ENCODE data around the gene KAZN. TPM values are rescaled to one million over a fixed set of nuclear protein-coding genes. Genes with fewer than 3 reads are reported as not detected.

Gene KAZN
- total and polyA plus RNA-seq, 10 donors, result 20.0 to 245 (median 144) TPM

DNA sequence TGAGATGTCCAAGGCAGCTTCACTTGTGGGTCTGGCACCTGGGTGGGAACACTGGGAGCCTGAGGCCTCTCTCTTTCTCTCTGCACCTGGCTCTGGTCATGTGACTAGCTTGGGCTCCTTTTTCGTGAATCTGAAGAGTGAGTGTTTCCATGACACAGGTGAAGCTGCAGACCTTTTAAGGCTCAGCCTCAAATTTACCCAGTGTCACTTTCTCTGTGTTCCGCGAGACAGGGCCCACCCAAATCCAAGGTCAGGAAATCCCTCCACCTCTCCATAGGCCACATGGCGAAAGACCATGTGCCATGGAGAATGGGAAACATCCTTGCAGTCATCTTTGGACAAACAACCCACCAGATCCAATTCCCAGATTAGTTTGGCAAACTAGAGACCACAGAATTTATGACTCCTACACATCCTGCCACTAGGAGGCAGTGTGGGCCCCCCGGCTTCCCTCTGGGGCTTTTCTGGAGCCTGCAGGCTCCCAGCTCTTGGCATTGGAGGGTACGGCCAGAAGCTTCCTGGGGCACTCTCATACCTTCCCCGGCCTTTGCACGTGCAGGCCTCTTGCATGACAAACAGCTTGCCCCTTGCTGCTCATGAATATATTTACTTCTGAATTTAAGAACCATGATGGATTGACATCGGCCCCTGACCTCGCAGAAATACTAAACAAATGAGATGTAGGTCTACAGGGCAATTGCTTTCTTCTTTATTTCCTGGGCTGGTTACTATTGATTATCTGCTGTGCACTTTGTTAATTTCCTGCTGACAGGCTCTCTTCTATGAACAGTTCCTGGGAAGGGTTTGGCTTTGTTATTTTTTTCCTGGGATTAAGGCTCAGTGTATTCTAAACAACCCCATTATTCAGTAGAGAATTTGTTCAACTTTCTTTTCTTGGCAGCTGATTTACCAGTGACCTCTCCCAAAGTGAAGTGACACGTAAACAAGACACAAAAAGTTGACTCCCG lies 180.7 kb downstream of the KAZN start:
- 58 to 74% (median 64%) methylated on average over 12 of the region's 12 CpGs for WGBS, 5 donors
- no peaks in the 10 kb centered on the region for H3K9me3 ChIP-seq
- H3K36me3 ChIP-seq, result no peaks in the 10 kb centered on the region
- peaks cover 2 to 43% (median 17%) of the 10 kb centered on the region in 6 donors for H3K4me1 ChIP-seq
- peak in 9 of 11 experiments; percentile 27 to 67 (median 50) for TF ChIP-seq CTCF (IDR thresholded peaks at IDR 0.05 in 8 of 11, conservative IDR thresholded peaks at IDR 0.05 in 3 of 11)
- no peak for TF ChIP-seq POLR2A (IDR thresholded peaks at IDR 0.05)
- no peak overlapping the region for H3K27ac ChIP-seq
- H3K27me3 ChIP-seq (replicated peaks in 1 of 7), result no peaks in the 10 kb centered on the region
- intact Hi-C loops (cut with DNase I; ENCODE audit: low total_unique reads), result no loop called here
- DNase-seq, result no peak
- no peak overlapping the region for H3K4me3 ChIP-seq

- Histone ChIP-seq H3K27ac (no peak overlapping the region), H3K9me3 (no peaks in the 10 kb centered on the region), H3K36me3 (no peaks in the 10 kb centered on the region), H3K27me3 (replicated peaks in 1 of 7) (no peaks in the 10 kb centered on the region), H3K4me1 (peaks cover 2 to 43% (median 17%) of the 10 kb centered on the region in 6 donors), H3K4me3 (no peak overlapping the region)
- 57 to 73% (median 58%) methylated on average over 2 of the region's 2 CpGs for WGBS, 5 donors
- intact Hi-C loops (cut with DNase I; ENCODE audit: low total_unique reads), result no loop called here
- TF ChIP-seq POLR2A (IDR thresholded peaks at IDR 0.05) (no peak), CTCF (IDR thresholded peaks at IDR 0.05 in 8 of 11, conservative IDR thresholded peaks at IDR 0.05 in 3 of 11) (no peak), POLR2AphosphoS5 (IDR thresholded peaks at IDR 0.05) (no peak)
- DNase-seq, result no peak
These were observed 181.8 kb downstream of the KAZN start for GRCh38 chr1:14780271-14780670.

DNA sequence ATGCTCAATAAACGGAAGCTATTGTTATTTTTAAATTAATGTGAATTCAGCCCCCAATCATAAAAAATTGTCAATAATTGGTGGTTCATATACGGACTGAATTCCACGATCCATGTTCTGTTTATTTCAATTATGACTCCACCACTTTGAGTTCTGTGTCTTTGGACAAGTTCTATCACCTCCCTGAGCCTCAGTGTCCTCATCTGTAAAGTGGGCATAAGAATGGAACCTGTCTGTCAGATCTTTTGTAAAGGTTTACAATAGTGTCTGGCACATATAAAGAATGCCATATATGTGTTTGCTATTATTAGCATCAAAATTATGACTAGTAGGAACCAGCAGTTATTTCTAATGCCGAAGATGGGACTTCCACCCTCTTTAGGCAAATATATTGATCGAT lies 183.3 kb downstream of the KAZN start:
- H3K27ac ChIP-seq, result no peak overlapping the region
- 85 to 96% (median 93%) methylated on average over 5 of the region's 5 CpGs for WGBS, 5 donors
- no peak for DNase-seq
- H3K36me3 ChIP-seq, result no peaks in the 10 kb centered on the region
- no peak overlapping the region for H3K4me3 ChIP-seq
- H3K4me1 ChIP-seq, result peaks cover 2 to 52% (median 20%) of the 10 kb centered on the region in 6 donors
- TF ChIP-seq CTCF (IDR thresholded peaks at IDR 0.05 in 8 of 11, conservative IDR thresholded peaks at IDR 0.05 in 3 of 11) (no peak), POLR2AphosphoS5 (IDR thresholded peaks at IDR 0.05) (no peak), POLR2A (IDR thresholded peaks at IDR 0.05) (no peak)
- intact Hi-C loops (cut with DNase I; ENCODE audit: low total_unique reads), result no loop called here
- no peaks in the 10 kb centered on the region for H3K9me3 ChIP-seq
- no peaks in the 10 kb centered on the region for H3K27me3 ChIP-seq (replicated peaks in 1 of 7)
